B cell (primary cell): ENCODE results near the gene SIL1. TPM values are rescaled to one million over a fixed set of nuclear protein-coding genes. Genes with fewer than 3 reads are reported as not detected.

Experiments used
- ATAC-seq: fragments of 200-7000 bp; cut with Tn5 transposase; one replicate; pipeline ENCODE4 v1.10.0; 2021; ENCODE audit warnings: low read depth, mild to moderate bottlenecking, moderate number of reproducible peaks, moderate library complexity
- CTCF ChIA-PET: fragments of 350-600 bp; sonication (Branson Sonifier 250); formaldehyde crosslinking; loops from one replicate; lab custom pipeline; 2021; ENCODE audit warnings: antibody characterized with exemption, inconsistent platforms; lab: Charles Lee
- POLR2A ChIA-PET: fragments of 350-600 bp; sonication (Branson Sonifier 250); formaldehyde crosslinking; loops from one replicate; lab custom pipeline; 2021; ENCODE audit warnings: antibody characterized with exemption; lab: Charles Lee
- DNase-seq: peaks from one replicate; pipeline ENCODE4 v3.0.0; 2013
- H2AFZ ChIP-seq: 2 replicates; pipeline ENCODE4 v1.6.1; 2012; ENCODE audit warnings: mild to moderate bottlenecking, low read depth, low read length; ENCODE audit not compliant: insufficient read depth, poor library complexity, severe bottlenecking
- H3K27ac ChIP-seq, 2 donors: 1 replicate in 1 of 2; 2 replicates in 1 of 2; pipeline ENCODE4 v1.5.1; 2012 to 2013; ENCODE audit warnings: low read length in 2 of 2, mild to moderate bottlenecking in 2 of 2, moderate library complexity in 1 of 2
- H3K27me3 ChIP-seq, 4 experiments: fragments of 200-600 bp in 1 of 4; sonication (generic) in 1 of 4; replicated peaks in 1 of 4; 1 replicate in 2 of 4; 2 replicates in 2 of 4; pipeline versions ENCODE4 v1.6.1 to v1.7.0; 2013 to 2016; ENCODE audit warnings: low read length in 3 of 4, mild to moderate bottlenecking in 2 of 4, mixed read lengths in 1 of 4, moderate library complexity in 1 of 4; ENCODE audit not compliant: insufficient read depth in 4 of 4, control insufficient read depth in 3 of 4; ENCODE audit errors: control extremely low read depth in 1 of 4
- H3K36me3 ChIP-seq, 2 experiments: replicated peaks in 1 of 2; 1 replicate in 1 of 2; 2 replicates in 1 of 2; pipeline versions ENCODE4 v1.6.1 to v1.7.1; 2013; ENCODE audit warnings: low read length in 1 of 2; ENCODE audit not compliant: insufficient read depth in 2 of 2, control insufficient read depth in 1 of 2; ENCODE audit errors: control extremely low read depth in 1 of 2, extremely low read depth in 1 of 2
- H3K4me1 ChIP-seq, 2 donors: fragments of 200-600 bp in 1 of 2; sonication (generic) in 1 of 2; 1 replicate in 1 of 2; 2 replicates in 1 of 2; pipeline versions ENCODE4 v1.5.1 to v1.6.1; 2013 to 2017; ENCODE audit warnings: low read length in 2 of 2; ENCODE audit not compliant: control insufficient read depth in 2 of 2, insufficient read depth in 2 of 2
- H3K4me2 ChIP-seq: replicated peaks from 2 replicates; pipeline ENCODE3; 2012; ENCODE audit warnings: mild to moderate bottlenecking, low read depth, low read length; ENCODE audit not compliant: poor library complexity, severe bottlenecking
- H3K4me3 ChIP-seq, 5 experiments: fragments of 200-600 bp in 1 of 5; sonication (generic) in 1 of 5; 1 replicate in 3 of 5; 2 replicates in 2 of 5; pipeline versions ENCODE4 v1.5.1 to v1.7.0; 2011 to 2016; ENCODE audit warnings: low read length in 4 of 5, mild to moderate bottlenecking in 4 of 5, low read depth in 2 of 5, control low read depth in 1 of 5, moderate library complexity in 1 of 5; ENCODE audit not compliant: insufficient read depth in 1 of 5; ENCODE audit errors: control extremely low read depth in 1 of 5, extremely low read depth in 1 of 5
- H3K79me2 ChIP-seq: fragments of 200-600 bp; sonication (generic); one replicate; pipeline ENCODE4 v1.6.0; 2016; ENCODE audit warnings: low read length; ENCODE audit not compliant: control insufficient read depth, insufficient read depth
- H3K9ac ChIP-seq: fragments of 200-600 bp; sonication (generic); 2 replicates; pipeline ENCODE4 v1.6.1; 2017; ENCODE audit warnings: mild to moderate bottlenecking, low read length, moderate library complexity
- H3K9me3 ChIP-seq, 3 donors: one replicate each; pipeline versions ENCODE4 v1.6.1 to v1.7.1; 2013; ENCODE audit warnings: low read length in 2 of 3; ENCODE audit not compliant: control insufficient read depth in 2 of 3, insufficient read depth in 1 of 3; ENCODE audit errors: control extremely low read depth in 1 of 3
- H4K20me1 ChIP-seq: 2 replicates; pipeline ENCODE4 v1.6.0; 2012; ENCODE audit warnings: mild to moderate bottlenecking, low read length; ENCODE audit not compliant: insufficient read depth, control insufficient read depth, poor library complexity, severe bottlenecking
- H3K27ac Mint-ChIP-seq: one replicate; pipeline ENCODE4 v1.8.0; 2021; ENCODE audit warnings: mixed read lengths
- H3K27me3 Mint-ChIP-seq: one replicate; pipeline ENCODE4 v1.8.0; 2021; ENCODE audit warnings: mixed read lengths
- H3K4me1 Mint-ChIP-seq: one replicate; pipeline ENCODE4 v1.8.0; 2021; ENCODE audit warnings: mixed read lengths
- H3K4me3 Mint-ChIP-seq: one replicate; pipeline ENCODE4 v1.8.0; 2021; ENCODE audit warnings: mixed read lengths
- H3K9me3 Mint-ChIP-seq: one replicate; pipeline ENCODE4 v1.8.0; 2022; ENCODE audit warnings: mixed read lengths; ENCODE audit not compliant: insufficient read depth
- CTCF ChIP-seq: fragments of 200-600 bp; IDR thresholded peaks from one replicate; pipeline ENCODE4 v1.8.0; 2022; ENCODE audit warnings: antibody characterized with exemption, mild to moderate bottlenecking
- EZH2 ChIP-seq: IDR thresholded peaks from 2 replicates; pipeline ENCODE4 v1.6.1; 2012; ENCODE audit warnings: borderline replicate concordance, low read depth, mild to moderate bottlenecking, moderate library complexity, low read length; ENCODE audit not compliant: insufficient read depth, poor library complexity, severe bottlenecking
- WGBS: methylation state at CpG from one replicate; pipeline ENCODE4 v1.1.5; 2013; ENCODE audit warnings: missing lambda C conversion rate; ENCODE audit not compliant: insufficient coverage; 5-methylcytosine and 5-hydroxymethylcytosine counted together
- intact Hi-C: fragments of 100-400 bp; cut with micrococcal nuclease; formaldehyde crosslinking; loops from one replicate; pipeline ENCODE4 v1.10.0; 2022
- polyA plus RNA-seq: library from polyadenylated mRNA; depleted of rRNA; stranded (reverse); fragments of >200 nt; gene quantifications from 2 replicates; pipeline ENCODE4 v1.2.3, GENCODE V29; 2012
- total RNA-seq, 2 donors: library from RNA; stranded (reverse); fragments of 120-200 nt in 1 of 2; gene quantifications; 1 replicate in 1 of 2; 2 replicates in 1 of 2; pipeline versions ENCODE4 v1.2.3 to v1.2.4, GENCODE V29; 2013 to 2022

Gene SIL1
- total and polyA plus RNA-seq, 2 donors (not counting 1 experiment from before 2014, with no cell fraction given) = 16.9 to 19.8 TPM

- Mint-ChIP-seq H3K4me1 (peaks cover 22% of the 10 kb centered on the region), H3K9me3 (no peaks in the 10 kb centered on the region), H3K27me3 (no peaks in the 10 kb centered on the region), H3K27ac (peak overlapping the region; percentile 13), H3K4me3 (no peak overlapping the region)
- ATAC-seq (no peak), DNase-seq (no peak)
- Histone ChIP-seq H3K9ac (no peak overlapping the region), H3K4me2 (no peak overlapping the region), H3K27me3 (no peaks in the 10 kb centered on the region), H3K27ac (peak overlapping the region in 1 of 2 donors; percentile 20), H3K4me3 (no peak overlapping the region), H4K20me1 (no peaks in the 10 kb centered on the region), H3K4me1 (peaks cover 13% of the 10 kb centered on the region in 2 donors), H3K79me2 (no peaks in the 10 kb centered on the region), H3K9me3 (no peaks in the 10 kb centered on the region), H3K36me3 (no peaks in the 10 kb centered on the region), H2AFZ (no peak overlapping the region)
- ChIA-PET POLR2A (no interaction called here), CTCF (interaction anchor here (1.1 kb wide), 1 partner anchor 8 kb away, joined by 3 read pairs; no protein-coding TSS in a partner anchor)
- 81% methylated on average over 4 of the region's 4 CpGs for WGBS
- TF ChIP-seq CTCF (no peak), EZH2 (no peak)
- intact Hi-C loops = no loop called here
Measured at GRCh38 chr5:138954257-138955012, 243.7 kb downstream of the SIL1 start.
